Astrocyte of the cerebellum (primary cell): Measurements from ENCODE around the gene ADORA1.

Source experiments
- DNase-seq: peaks from one replicate; pipeline ENCODE4 v3.0.0-alpha.2; 2011; ENCODE audit warnings: low read depth
- H3K4me3 ChIP-seq: 2 replicates; pipeline ENCODE4 v1.5.1; 2011; ENCODE audit warnings: mild to moderate bottlenecking, low read depth, low read length, moderate library complexity
- in situ Hi-C: cut with HindIII; loops from 2 replicates; pipeline ENCODE4 v1.10.0; 2017; ENCODE audit warnings: low sequenced_read_pairs
- TF ChIP-seq, protein P1 (sequence below): IDR thresholded peaks from 2 replicates; pipeline ENCODE4 v1.5.1; 2012; ENCODE audit warnings: low read length, low read depth, moderate library complexity, mild to moderate bottlenecking; ENCODE audit errors: missing control alignments

Gene ADORA1

DNA sequence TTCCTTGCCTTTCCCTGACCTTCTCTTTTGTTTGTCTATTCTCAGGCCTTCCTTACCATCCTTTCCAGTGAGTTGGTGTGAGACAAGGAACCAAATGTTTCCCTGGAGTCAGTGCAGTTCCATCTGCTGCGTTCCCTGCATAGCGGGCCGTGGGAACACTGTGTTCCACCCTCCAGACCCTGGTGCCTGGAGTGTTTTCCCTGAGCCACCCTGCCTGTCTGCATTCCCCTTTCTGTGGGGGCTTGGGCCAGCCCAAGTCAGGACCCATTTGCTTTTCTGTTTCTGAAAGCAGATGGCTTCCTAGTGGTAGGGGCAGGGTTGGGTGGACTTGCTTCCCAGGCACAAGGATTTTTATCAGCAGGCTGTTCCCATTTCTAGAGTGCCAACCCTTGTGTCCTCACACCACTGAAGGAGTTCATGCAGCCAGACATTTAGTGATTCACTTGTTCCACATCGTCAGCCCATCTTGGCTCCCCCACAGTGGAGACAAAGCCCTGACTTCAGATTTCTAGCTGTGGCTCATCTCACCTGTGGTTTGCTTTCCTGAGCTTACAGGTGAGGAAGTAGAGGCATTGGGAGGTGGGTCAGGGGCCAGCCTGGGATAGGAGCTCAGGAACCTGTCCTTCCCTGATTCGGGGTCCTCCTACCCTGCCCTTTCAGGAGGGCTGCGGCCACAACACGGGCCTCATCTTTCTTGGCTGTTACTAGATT lies 27.6 kb upstream of the ADORA1 start:
- TF ChIP-seq, protein P1, sequence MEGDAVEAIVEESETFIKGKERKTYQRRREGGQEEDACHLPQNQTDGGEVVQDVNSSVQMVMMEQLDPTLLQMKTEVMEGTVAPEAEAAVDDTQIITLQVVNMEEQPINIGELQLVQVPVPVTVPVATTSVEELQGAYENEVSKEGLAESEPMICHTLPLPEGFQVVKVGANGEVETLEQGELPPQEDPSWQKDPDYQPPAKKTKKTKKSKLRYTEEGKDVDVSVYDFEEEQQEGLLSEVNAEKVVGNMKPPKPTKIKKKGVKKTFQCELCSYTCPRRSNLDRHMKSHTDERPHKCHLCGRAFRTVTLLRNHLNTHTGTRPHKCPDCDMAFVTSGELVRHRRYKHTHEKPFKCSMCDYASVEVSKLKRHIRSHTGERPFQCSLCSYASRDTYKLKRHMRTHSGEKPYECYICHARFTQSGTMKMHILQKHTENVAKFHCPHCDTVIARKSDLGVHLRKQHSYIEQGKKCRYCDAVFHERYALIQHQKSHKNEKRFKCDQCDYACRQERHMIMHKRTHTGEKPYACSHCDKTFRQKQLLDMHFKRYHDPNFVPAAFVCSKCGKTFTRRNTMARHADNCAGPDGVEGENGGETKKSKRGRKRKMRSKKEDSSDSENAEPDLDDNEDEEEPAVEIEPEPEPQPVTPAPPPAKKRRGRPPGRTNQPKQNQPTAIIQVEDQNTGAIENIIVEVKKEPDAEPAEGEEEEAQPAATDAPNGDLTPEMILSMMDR = no peak
- DNase-seq = no peak
- in situ Hi-C loops = no loop called here
- no peak overlapping the region for H3K4me3 ChIP-seq

DNA sequence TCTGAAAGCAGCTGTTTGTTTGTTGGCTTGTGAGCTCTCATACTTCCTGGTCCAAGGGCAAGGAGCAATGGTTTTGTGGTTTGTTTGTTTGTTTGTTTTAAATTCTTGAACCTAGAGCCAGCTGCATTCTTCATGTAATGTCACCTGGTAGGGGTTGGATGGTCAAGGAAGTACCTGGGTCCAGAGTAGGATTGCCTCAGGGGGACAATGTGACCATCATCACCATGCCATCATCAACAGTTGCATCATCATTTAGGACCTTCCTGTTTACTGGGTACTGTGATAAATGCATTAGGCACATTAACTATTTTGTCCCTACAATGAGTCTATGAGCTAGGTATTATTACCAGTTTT lies 27.0 kb upstream of the ADORA1 start:
- in situ Hi-C loops = no loop called here
- no peak for DNase-seq
- TF ChIP-seq, protein P1 = no peak
- H3K4me3 ChIP-seq = no peak overlapping the region

DNA sequence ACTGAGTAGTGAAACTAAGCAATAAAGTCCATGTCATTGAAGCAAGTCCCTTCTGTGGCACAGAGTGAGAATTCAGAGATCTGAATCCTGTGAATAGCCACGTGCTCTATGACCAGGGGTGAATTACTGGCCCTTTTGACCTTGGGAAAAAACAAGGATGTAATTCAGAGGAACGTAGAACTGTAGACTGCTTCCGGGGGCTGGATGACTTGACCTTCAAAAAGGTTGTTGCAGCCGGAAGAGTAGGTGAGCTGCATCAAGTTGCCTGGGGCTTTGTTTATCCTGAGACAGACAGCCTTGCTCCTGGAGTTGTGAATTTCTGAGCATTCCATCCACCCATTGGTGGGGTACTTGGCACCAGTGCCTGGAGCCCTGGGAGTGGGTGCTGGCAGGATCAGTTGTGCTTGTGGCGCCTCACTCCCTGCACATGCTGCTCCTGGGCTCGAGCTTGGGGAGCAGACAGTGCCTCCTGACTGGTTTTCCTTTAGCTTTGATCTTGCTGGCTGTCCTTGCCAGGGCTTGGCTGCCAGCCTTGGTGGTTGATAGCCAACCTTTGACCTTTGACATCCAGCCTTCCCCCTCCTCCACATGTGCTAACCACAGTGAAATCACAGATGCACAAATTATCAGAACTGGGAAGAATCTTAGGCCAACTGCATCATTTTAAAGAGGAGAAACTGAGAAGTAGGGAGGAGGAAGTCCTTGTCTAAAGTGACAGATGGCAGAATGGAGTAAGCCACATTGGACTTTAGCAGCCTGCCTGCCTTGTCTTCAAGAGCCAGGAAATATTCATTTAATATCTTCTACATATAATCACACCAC lies 25.5 kb upstream of the ADORA1 start:
- in situ Hi-C loops = no loop called here
- no peak overlapping the region for H3K4me3 ChIP-seq
- TF ChIP-seq, protein P1 = no peak
- no peak for DNase-seq

DNA sequence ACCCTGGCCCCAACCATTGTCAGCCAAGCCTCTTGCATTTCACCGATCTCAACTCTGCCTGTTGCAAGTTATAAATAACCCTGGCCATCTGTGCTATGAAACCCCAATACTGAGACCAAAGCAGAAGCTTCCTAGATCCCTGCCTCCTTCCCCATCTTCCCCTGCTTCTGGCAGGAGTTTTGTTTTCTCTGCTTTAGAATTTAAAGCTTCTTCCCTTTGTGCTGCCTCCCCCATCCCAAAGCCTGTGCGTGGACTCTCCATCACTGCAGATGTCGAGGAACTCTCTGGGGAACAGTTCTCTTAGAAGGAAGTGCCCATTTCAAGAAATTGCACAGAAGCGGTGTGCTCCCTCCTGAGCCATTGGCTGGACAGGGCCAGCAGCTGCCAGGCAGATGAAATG lies 24.3 kb upstream of the ADORA1 start:
- no peak for DNase-seq
- no peak overlapping the region for H3K4me3 ChIP-seq
- TF ChIP-seq, protein P1 = no peak
- in situ Hi-C loops = no loop called here

DNA sequence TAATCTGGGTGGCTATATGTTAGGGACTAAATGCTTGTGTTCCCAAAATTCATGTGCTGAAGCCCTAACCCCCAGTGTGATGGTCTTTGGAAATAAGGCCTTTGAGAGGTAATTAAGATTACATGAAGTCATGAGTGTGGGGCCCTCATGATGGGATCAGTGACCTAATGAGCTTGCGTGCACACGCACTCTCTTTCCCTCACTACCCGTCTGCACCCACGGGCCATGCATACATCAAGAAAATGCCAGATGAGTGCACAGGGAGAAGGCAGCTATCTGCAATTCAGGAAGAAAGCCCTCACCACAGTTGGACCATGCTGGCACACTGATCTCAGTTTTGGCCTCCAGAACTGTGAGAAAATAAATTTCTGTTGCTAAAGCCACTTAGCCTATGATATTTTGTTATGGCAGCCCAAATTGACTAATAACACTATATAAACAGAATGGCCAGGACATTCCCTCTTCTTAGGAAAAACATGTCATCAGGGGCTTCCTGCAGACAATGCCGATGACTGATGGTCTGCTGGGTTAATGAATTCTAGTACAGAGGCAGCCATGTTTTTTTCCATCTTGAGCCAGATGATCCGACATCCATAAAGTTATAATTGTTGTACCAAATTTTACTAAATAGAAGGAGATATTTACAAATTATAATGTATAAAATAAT lies 23.6 kb upstream of the ADORA1 start:
- TF ChIP-seq, protein P1 = no peak
- H3K4me3 ChIP-seq = no peak overlapping the region
- DNase-seq = no peak
- in situ Hi-C loops = no loop called here

DNA sequence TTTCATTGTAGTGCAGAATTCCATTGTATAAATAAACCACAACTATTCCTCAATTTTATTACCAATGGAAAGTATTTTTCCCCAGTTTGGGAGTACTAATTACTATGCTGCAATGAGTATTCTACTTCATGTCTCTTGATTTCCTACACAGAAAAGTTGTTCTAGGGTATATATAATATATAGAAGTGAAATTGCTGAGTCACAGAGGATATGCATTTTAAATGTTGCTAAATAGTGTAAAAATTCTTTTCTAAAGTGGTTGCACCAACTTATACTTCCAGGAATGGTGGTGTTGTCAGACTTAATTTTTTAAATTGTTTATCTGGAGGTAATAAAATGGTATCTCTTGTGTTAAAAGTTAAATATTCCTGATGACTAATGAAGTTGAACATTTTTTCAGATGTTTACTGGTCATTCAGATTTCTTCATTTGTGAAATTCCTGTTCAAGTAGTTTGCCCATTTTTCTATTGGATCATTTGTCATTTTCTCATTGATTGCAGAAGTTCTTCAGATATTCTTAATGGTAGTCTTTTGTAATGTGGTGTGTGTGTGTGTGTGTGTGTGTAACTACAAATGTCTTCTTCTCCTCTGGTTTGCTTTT lies 22.6 kb upstream of the ADORA1 start:
- no peak for DNase-seq
- in situ Hi-C loops = no loop called here
- TF ChIP-seq, protein P1 = no peak
- no peak overlapping the region for H3K4me3 ChIP-seq
